ENCODE measurements around the gene IFNGR2. TPM values are rescaled to one million over a fixed set of nuclear protein-coding genes. Genes with fewer than 3 reads are reported as not detected.
A peak's percentile ranks its signal among the peaks of the same experiment; 100 is the strongest.

IFNGR2 gene
- polyA plus RNA-seq, 10 donors, result 52.0 to 76.1 (median 60.7) TPM

DNA sequence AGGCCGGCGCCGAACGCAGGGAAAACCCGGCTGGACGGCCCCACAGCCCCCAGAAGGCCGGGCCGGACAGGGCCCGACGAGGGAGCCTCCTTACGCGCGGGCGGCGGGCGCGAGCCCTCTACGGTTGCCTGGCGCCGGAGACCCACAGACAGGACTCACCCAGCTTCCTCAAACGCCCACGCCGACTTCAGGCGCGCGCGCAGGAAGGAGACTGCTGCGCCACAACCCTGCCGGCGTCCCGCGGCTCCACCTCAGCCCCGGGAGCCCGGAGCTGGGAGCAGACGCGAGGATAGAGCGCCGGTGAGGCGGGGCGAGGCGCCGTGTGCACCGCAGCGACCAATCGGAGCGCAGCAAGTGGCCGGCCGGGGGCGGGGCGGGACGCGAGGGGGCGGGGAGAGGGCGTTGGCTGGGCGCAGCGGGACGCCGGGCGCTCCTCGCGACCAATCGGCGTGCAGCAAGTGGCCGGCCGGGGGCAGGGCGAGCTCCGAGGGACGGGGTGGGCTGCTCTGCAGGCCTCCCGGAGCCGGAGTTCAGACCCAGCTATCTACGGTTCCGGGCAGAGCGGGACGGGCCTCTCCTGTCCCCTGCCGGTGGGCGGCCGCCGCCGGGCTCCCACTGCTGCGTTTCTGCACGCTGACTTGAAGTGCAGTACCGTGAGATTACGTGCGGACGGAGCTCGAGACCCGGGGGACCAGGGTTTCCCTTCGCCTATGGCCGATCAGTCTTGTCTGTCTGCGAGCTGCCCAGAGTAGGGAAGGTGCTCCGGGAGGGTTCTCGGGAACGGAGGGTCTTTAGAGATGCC lies 76.7 kb downstream of the IFNGR2 start, which contains the start of gene TMEM50B:
TSS of gene TMEM50B (minus strand) at position 296 of the 802 bp plus-strand sequence. CDS start 11,089 bp downstream, outside the sequence.
- peak; percentile 95 to 97 (median 96) for DNase-seq

GRCh38 chr21:33480481-33481103 lies 77.4 kb downstream of the IFNGR2 start:
- DNase-seq, result no peak

- no peak for DNase-seq
Observed at GRCh38 chr21:33481314-33481943, 78.2 kb downstream of the IFNGR2 start.

Other genes starting within 250 kb of the IFNGR2 start
- gene IFNAR2, start 173.5 kb upstream of the IFNGR2 start, polyA plus RNA-seq (ENCODE audit: insufficient read length in 10 of 10), result 10 to 100 TPM in 9 of 10 donors, 1 to 10 TPM in 1; 8.4 to 14.7 (median 12.7) TPM
- gene IL10RB, start 137.0 kb upstream of the IFNGR2 start, polyA plus RNA-seq (ENCODE audit: insufficient read length in 10 of 10), result 10 to 100 TPM; 14.9 to 24.8 (median 18.4) TPM
- gene IFNAR1, start 78.4 kb upstream of the IFNGR2 start, polyA plus RNA-seq (ENCODE audit: insufficient read length in 10 of 10), result 10 to 100 TPM; 18.9 to 28.0 (median 25.4) TPM
- gene TMEM50B, start 76.6 kb downstream of the IFNGR2 start, polyA plus RNA-seq (ENCODE audit: insufficient read length in 10 of 10), result 10 to 100 TPM; 18.4 to 38.5 (median 25.4) TPM
- 1 to 10 TPM; 1.7 to 4.4 (median 2.7) TPM for gene DNAJC28, start 88.3 kb downstream of the IFNGR2 start, polyA plus RNA-seq (ENCODE audit: insufficient read length in 10 of 10)
- gene GART, start 138.7 kb downstream of the IFNGR2 start, polyA plus RNA-seq (ENCODE audit: insufficient read length in 10 of 10), result 10 to 100 TPM; 38.3 to 71.6 (median 55.6) TPM
- gene SON, start 139.6 kb downstream of the IFNGR2 start, polyA plus RNA-seq (ENCODE audit: insufficient read length in 10 of 10), result 100 to 1,000 TPM; 170 to 275 (median 224) TPM
- 10 to 100 TPM; 17.1 to 29.6 (median 21.7) TPM for gene DONSON, start 185.3 kb downstream of the IFNGR2 start, polyA plus RNA-seq (ENCODE audit: insufficient read length in 10 of 10)
- 10 to 100 TPM; 23.9 to 45.9 (median 35.1) TPM for gene CRYZL1, start 238.3 kb downstream of the IFNGR2 start, polyA plus RNA-seq (ENCODE audit: insufficient read length in 10 of 10)
- gene ITSN1, start 239.1 kb downstream of the IFNGR2 start, polyA plus RNA-seq (ENCODE audit: insufficient read length in 10 of 10), result 10 to 100 TPM; 29.9 to 44.9 (median 35.4) TPM

Measured in muscle of back (tissue), 11 donors.